ENCODE measurements around the gene ATAD3B.

ATAD3B gene

DNA sequence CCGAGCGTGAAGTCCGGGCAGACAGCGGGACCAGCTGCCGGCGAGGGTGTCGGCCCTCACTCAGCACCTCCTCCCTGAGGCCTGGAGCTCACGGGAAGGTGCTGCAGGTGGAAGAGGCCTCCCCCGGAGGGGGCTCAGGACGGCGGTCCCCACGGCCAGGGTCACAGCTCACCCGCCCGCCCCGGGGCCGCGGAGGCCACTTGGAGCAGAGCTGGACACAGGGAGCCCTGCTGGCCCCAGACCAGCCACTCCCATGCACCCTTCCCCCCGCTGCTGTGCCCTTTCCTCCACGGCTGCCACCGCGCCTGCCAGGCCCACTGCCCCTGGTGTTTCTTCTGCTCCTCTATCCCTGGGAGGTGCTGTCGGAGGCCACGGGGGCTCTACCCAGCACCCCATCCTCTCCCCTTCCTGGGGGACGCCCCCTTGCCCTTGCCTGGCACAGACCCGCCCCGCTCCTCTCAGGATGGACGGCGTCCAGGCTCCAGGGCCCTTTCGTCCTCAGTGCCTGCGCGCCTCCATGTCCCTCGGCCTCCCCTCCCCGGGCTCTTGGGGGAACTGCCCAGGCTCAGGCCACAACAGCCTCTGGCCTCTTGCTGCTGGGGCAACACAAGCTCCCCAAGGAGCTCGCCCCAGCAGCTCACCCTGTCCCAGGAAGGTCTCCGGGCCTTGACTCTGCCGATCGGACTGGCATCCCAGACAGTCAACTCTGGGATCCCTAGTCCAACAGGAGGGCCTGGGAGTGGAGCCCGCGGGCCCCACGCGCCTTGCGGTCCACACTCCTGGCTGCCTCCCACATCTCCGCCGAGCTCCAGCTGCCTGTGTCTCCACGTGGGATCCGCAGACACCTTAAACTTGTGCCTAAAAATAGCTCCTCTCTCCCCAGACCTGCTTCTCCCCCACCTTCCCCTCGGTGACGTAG is 64.7 kb downstream of the ATAD3B start:
- no peak for DNase-seq

DNA sequence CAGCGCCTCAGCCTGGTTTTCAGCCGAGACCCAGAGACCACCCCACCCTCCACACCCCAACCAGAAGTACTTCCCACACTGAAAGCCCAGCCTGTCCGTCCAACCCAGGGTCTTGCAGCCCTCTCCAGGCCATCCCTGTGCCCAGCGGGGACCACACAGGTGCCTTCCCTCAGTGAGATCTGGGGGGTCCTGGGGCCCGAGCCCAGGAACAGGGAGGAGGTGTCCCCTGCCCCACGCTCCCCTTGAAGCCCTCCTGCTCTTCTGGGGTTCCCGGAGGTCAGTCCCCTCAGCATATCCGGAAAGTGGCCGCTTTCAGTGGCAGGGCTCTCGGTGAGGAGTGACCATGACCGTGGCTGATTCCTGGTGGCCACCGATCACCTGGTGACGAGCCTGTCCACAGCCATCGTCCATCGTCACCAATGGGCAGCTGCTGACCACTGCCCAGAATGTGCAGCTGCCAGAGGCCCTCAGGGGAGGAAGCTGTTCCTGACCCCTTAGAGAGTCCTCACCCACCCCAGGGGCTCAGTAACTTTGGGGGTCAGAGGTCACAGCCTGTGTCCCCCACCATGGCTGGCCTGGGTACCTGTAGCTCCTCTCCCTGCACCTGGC is 65.5 kb downstream of the ATAD3B start:
- no peak for DNase-seq

DNA sequence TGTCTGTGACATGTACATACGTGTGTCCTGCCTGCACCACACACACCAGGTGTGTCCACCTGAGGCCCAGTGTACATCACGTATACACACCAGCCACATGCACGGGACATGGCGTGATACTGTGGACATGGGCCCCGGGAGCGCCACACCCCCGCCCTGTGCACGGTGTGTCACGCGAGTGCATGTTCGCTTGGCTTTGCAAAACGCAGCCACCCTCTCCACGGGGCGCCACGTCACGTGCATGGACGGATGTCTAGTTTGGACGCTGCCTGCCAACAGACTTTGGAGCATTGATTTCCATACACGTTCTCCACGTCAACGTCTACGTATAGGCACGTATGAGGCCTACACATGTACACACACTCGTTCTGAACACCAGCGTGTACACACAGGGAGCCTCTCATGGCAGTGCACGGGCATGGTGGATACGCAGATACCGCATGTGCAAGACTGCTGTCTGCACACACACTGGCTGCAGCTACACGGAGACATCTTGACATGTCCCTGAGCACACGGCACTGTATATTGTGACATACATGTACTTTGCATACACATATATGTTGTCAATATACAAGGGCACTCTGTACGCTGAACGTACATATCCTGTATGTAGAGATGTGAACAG is 66.2 kb downstream of the ATAD3B start:
- no peak for DNase-seq

DNA sequence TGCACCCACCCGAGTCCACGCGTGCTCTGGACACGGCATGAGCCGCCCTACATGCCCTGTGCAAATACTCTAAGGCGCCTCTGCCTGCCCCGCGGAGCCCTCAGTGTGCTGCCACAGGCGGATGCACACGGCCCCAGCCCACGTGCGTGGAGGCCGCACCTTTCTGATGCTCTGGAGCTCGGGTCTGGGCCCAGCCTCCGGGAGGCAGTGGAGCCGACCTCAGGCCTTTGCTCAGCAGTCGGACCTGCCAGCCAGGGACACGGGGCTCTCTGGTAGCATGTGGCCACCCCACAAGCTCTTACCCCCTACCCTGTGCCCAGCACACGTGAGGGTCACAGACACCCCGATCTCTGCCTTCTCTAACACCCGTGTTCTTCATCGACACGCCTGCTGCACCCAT is 66.8 kb downstream of the ATAD3B start:
- no peak for DNase-seq

DNA sequence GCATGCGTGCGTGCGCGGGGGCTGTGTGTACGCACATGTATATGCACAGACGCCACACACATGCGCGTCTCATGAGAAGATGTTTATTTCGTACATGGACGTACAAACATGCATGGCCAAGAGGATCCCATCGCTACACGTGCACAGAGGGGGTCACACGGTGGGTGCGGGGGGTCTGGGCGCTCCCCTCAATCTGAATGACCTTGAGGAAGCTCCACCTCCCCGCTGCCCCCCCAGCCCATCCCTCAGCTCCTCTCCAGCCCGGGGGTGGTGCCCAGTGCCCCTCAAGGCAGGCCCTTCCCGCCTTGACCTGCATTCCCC is 67.4 kb downstream of the ATAD3B start:
- no peak for DNase-seq

DNA sequence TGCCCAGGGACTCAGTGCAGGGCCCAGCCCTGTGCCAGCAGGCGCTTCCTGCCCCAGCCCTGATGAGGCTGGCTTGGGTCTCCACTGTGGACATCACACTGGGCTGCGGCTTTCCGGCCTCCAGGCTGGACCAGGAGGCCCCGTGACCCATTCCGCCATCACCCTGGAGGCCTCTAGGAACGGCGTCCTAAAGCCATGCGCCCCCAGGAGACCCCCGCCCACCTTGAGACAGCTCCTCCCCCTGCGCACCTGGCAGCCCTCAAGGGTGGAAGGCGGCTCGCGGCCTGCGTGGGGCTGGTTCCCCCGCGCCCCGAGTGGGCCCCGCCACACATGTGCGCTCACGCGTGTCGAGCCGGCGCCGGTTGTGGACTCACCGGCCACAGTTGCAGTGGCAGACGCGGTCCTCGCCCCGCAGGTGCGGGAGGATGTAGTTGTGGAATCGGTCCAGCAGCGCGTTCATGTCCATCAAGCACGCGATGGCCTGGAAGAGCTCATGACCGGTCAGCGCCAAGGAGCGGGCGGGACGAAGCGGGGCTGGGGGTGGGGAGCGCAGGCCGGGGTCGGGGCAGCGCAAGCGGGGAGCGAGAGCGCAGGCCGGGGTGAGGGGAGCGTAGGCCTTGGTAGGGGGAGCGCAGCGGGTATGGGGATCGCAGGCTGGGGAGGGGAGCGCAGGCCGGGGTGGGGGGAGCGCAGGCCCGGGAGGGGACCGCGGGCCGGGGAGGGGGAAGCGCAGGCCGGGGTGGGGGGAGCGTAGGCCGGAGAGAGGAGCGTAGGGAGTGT is 67.9 kb downstream of the ATAD3B start:
- no peak for DNase-seq

DNA sequence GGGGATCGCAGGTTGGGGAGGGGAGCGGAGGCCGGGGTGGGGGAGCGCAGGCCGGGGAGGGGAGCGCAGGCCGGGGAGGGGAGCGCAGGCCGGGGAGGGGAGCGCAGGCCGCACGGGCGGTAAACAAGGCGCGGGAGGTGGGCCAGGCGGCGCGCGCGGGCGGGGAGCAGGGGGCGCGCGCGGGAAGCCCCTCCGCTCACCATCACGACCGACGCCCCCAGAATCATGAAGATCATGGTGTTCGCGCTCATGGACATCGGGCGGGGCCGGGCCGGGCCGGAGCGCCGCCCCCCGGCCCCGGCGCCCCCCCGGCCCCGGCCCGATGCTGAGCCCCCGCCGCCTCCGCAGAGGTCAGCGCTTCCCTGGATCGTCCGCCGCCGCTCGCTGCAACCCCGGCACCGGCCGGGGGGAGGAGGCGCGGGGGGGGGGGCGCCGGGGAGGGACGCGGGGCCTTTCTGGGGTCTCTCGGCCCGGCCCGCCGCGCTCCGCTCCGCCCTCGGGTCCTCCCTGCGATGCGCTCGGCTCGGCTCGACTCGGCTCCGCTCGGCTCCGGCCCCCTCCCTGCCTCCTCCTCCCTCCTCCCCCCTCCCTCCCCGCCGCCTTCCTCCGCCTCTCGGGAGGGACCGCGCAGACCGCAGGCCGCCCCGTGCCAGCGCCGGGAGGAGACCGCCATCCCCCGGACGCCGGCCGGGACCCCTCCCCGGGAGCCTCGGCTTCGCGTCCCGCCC is 68.7 kb downstream of the ATAD3B start, which contains the start of gene TMEM240:
TMEM240 (minus strand) TSS at position 535 of the 728 bp plus-strand sequence; CDS start at position 257, 278 bp downstream.
- peak; percentile 52 to 54 for DNase-seq

DNA sequence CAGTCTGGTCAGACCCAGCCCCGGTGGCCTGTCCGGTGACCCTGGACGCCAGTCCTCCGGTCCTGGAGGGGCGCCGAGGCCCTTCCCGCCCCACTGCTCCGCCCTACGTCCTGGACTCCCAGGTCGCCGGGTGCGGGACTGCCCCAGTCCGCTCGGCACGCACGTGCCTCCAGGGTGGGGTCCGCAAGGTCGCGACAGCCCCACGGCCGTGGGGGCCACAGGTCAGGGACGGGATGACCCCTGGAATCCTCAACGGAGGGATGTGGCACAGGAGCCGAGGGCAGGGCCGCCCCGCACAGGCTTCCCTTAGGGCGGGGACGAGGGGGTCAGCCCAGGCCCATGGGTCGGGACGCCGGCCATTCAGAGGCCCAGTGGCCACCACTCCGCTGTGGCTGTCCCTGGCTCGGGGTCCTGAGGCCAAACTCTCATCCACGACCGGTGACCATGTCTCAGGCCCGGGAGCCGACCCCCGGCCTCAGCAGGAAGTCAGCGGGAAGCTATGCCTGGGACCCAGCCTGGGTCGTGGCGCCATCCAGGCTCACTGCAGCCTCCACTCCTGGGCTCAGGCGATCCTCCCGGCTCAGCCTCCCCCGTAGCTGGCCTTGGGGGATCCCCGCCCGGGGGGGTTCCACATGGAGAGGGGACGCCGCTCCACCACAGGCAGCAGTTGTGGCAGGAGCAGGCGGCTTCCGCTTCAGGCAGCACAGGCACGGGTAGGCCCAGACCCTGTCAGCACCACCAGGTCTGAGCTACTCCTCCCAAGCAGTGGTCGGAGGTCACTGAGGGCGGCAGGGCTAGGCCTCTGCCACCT is 69.5 kb downstream of the ATAD3B start:
- no peak for DNase-seq

DNA sequence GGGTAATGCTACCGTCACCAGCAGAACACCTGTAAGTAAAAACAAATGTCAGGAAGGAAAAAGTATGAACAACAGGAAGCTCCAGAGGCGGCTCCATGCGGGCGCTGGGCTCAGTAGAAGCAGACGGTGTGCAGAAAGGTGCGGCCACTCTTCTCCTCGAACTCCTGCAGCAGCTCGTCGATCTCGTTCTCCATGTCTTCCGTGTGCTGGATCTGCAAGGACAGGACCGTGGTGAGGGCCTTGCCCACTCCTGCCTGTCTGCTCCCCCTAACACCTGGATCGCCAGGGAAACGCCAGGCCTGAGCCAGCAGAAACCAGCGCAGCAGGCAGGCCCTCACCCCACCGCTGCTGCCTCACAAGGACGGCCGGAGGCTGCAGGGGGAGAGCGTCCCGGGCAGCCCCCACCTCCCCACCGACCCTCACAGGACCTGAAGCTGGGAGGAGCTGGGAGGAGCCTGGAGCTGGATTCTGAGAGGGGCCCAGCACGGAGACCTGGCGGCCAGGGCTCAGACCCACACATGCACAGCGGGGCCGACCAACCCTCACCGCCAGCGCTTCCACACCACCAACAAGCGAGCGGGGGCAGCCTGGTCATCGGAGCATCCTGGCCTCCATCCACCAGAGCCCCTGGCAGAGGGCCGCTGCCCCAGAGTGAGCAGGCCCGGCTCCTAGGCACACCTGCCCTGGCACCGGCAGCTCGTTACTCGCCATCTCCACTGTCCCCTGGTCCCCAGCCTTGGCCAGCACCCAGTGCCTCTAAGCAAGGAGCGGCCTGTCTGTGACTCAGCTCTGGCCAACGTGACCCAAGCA is 70.6 kb downstream of the ATAD3B start:
- DNase-seq, result no peak

DNA sequence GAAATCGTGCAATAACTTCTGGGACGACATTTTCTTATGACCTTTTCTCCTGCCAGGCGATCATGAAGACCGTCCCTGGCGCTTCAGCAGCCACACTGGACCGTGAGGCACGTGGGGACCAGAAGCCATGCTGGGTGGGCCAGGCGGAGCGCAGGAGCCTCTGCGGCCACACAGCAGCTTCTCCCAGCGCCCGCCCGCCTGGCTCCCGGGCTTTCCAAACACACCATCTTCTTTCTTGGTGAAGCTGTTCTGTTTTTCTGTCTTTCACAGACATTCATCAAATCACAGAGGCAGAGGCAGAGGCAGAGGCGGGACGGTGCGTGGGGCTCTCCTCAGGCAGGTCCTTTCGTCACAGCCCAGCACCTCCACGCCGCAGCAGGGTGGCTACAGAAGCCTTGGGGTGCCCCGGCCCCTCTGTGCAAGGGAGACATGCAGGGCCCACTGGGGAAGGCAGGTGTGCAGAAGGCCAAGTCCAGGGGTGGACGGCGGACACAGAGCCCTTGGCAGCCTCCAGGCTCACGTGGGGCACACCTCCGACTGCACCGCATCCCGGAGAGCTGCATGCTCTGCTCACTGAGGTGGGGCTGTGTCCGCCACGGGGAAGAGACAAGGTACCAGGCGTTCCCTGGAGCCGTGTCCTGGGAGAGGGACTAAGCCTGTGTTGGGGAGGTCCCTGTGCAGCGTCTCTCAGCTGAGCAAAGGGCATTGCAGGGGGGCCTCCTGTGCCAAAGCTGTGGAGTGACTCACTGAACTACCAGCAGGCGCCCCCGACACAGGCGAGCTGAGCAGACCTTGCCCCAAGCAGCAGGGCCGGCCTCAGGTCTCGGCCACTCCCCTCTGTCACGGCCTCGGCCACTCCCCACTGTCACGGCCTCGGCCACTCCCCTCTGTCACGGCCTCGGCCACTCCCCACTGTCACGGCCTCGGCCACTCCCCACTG is 71.5 kb downstream of the ATAD3B start:
- DNase-seq, result no peak

DNA sequence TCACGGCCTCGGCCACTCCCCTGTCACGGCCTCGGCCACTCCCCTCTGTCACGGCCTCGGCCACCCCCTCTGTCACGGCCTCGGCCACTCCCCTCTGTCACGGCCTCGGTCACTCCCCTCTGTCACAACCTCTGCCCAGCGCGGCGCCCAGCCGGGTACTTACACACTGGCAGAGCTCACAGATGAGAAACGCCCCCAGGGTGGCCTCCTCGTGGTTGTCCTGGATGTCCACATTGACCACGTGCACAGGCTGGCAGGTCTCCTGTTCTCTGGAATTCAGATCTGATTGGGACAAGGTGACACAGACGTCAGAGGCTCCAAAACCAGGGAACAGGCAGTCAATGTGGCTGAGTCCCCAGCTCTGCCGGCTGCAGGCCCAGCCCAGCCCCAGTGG is 72.1 kb downstream of the ATAD3B start:
- DNase-seq, result no peak

DNA sequence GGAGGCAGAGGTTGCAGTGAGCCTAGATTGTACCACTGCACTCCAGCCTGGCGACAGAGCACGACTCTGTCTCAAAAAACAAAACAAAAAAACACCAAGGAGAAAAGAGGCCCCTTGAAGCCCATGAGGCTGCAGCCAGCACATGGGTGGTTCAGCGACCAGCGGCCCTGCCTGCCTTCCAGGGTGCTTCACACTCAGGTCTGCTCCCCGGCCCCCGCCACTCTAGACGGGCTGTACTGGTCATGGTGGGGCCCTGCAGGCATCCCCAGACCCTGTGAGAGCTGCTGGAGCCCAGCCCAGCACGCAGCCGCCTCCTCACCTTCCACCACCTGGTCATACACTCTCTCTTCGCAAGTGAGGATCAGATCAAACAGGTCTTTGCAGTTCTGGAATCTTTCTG is 73.0 kb downstream of the ATAD3B start:
- DNase-seq, result no peak
